Measurements from ENCODE around the gene GAN.

The GAN gene

GRCh38 chr16:81384006-81384405 is 69.2 kb downstream of the GAN start:
- no peak for TF ChIP-seq CTCF (IDR thresholded peaks at IDR 0.05)

- no peak for TF ChIP-seq CTCF (IDR thresholded peaks at IDR 0.05)
These were observed 70.4 kb downstream of the GAN start for GRCh38 chr16:81385031-81385756.

- no peak for TF ChIP-seq CTCF (IDR thresholded peaks at IDR 0.05)
These were observed 73.6 kb downstream of the GAN start for GRCh38 chr16:81388357-81388756.

- TF ChIP-seq CTCF (IDR thresholded peaks at IDR 0.05): no peak
These were observed 76.1 kb downstream of the GAN start for GRCh38 chr16:81390840-81391239.

GRCh38 chr16:81392011-81392410 is 77.2 kb downstream of the GAN start:
- no peak for TF ChIP-seq CTCF (IDR thresholded peaks at IDR 0.05)

GRCh38 chr16:81394416-81394815 is 79.7 kb downstream of the GAN start:
- no peak for TF ChIP-seq CTCF (IDR thresholded peaks at IDR 0.05)

- no peak for TF ChIP-seq CTCF (IDR thresholded peaks at IDR 0.05)
These were observed 80.3 kb downstream of the GAN start for GRCh38 chr16:81394966-81395655.
